ENCODE results near the gene STAC3. TPM values are rescaled to one million over a fixed set of nuclear protein-coding genes. Genes with fewer than 3 reads are reported as not detected.

Gene STAC3
- polyA plus RNA-seq, 4 donors = 2.2 to 8.9 (median 4.1) TPM

GRCh38 chr12:57196956-57197355, 54.0 kb downstream of the STAC3 start:
- DNase-seq (ENCODE audit: low read depth in 4 of 4, low spot score in 3 of 4) = no peak

- DNase-seq (ENCODE audit: low read depth in 4 of 4, low spot score in 3 of 4) = no peak
Observed at GRCh38 chr12:57196439-57196838, 54.5 kb downstream of the STAC3 start.

DNA sequence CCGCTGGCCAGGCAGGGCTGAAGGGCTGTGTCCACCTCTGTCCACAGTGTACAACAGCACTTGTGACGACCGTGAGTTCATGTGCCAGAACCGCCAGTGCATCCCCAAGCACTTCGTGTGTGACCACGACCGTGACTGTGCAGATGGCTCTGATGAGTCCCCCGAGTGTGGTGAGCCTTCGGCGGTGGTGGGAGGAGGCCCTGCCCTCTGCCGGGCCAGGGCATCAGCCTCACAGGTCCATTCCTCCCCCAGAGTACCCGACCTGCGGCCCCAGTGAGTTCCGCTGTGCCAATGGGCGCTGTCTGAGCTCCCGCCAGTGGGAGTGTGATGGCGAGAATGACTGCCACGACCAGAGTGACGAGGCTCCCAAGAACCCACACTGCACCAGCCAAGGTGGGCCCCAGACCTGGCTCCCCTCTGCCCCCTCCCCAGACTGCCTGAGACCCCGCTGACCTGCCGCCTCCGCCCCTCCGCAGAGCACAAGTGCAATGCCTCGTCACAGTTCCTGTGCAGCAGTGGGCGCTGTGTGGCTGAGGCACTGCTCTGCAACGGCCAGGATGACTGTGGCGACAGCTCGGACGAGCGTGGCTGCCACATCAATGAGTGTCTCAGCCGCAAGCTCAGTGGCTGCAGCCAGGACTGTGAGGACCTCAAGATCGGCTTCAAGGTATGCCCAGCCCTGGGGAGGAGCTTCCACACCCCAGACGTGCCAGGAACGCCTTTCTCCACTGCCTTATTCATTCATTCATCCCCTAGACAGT, 55.2 kb downstream of the STAC3 start:
- no peak for DNase-seq (ENCODE audit: low read depth in 4 of 4, low spot score in 3 of 4)

DNA sequence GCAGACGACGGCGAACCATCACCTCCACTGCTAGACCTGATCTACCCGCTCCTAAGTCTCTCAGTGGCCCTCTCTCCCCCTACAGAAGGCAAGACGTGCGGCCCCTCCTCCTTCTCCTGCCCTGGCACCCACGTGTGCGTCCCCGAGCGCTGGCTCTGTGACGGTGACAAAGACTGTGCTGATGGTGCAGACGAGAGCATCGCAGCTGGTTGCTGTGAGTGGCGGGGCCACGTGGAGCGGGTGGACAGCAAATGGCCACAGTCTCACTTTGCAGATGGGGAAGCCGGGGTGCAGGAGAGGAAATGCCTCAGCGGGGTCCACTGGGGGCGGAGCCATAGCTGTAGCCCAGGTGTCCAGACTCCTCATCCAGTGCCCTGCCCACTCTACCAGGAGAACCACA, 55.8 kb downstream of the STAC3 start:
- DNase-seq (ENCODE audit: low read depth in 4 of 4, low spot score in 3 of 4) = no peak

DNA sequence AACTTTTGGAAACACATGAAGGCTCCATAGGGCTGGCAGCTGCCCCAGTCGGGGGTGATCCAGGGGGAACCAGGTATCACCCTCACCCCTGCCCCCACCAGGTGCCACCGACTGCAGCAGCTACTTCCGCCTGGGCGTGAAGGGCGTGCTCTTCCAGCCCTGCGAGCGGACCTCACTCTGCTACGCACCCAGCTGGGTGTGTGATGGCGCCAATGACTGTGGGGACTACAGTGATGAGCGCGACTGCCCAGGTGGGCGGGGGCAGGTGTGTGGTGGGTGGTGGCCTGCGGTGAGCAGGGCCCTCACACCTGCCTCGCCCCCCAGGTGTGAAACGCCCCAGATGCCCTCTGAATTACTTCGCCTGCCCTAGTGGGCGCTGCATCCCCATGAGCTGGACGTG, 56.7 kb downstream of the STAC3 start:
- DNase-seq (ENCODE audit: low read depth in 4 of 4, low spot score in 3 of 4) = no peak

DNA sequence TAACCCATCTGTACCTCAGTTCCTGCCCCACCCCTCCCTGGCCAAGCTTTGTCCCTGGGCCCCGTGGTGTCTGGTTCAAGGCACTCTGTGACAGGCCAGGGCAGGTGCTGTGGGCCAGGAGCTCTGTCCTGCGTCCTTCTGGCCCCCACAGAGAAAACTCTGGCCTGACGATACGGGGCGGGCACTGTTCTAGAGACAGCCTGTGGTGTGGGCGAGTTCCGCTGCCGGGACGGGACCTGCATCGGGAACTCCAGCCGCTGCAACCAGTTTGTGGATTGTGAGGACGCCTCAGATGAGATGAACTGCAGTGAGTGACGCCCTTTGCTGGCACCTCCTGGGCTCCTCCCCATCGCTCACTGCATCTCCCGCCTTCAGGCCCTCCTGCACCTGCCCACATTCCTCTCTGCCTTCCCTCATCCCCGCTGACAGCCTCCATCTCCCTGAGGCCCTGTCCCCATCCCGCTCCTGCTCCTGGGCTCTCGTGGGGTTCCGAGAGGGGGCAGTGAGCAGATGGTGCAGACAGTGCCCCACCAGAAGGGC, 57.2 kb downstream of the STAC3 start:
- DNase-seq (ENCODE audit: low read depth in 4 of 4, low spot score in 3 of 4) = no peak

Other genes starting within 250 kb of the STAC3 start
- gene ZBTB39, start 244.6 kb downstream of the STAC3 start, polyA plus RNA-seq (ENCODE audit: insufficient read length in 4 of 4) = 10 to 100 TPM in 3 of 4 donors, 1 to 10 TPM in 1; 8.9 to 13.8 (median 11.7) TPM
- 1 to 10 TPM in 3 of 4 donors, under 1 TPM in 1; 0.37 to 7.6 (median 2.0) TPM for gene TAC3, start 234.7 kb downstream of the STAC3 start, polyA plus RNA-seq (ENCODE audit: insufficient read length in 4 of 4)
- under 1 TPM in 3 of 4 donors, not detected in 1; 0.11 to 0.20 (median 0.15) TPM for gene MYO1A, start 201.1 kb downstream of the STAC3 start, polyA plus RNA-seq (ENCODE audit: insufficient read length in 4 of 4)
- gene NEMP1, start 172.4 kb downstream of the STAC3 start, polyA plus RNA-seq (ENCODE audit: insufficient read length in 4 of 4) = 10 to 100 TPM; 19.6 to 27.0 (median 25.6) TPM
- 10 to 100 TPM; 40.4 to 54.4 (median 45.4) TPM for gene NAB2, start 162.1 kb downstream of the STAC3 start, polyA plus RNA-seq (ENCODE audit: insufficient read length in 4 of 4)
- gene STAT6, start 139.8 kb downstream of the STAC3 start, polyA plus RNA-seq (ENCODE audit: insufficient read length in 4 of 4) = 100 to 1,000 TPM in 2 of 4 donors, 10 to 100 TPM in 2; 74.8 to 122 (median 98.2) TPM
- 100 to 1,000 TPM in 1 of 4 donors, 10 to 100 TPM in 3; 65.3 to 234 (median 81.0) TPM for gene LRP1, start 122.7 kb downstream of the STAC3 start, polyA plus RNA-seq (ENCODE audit: insufficient read length in 4 of 4)
- gene LRP1-AS, start 103.6 kb downstream of the STAC3 start, polyA plus RNA-seq (ENCODE audit: insufficient read length in 4 of 4) = under 1 TPM in 1 of 4 donors, not detected in 3; 0.53 TPM
- 1 to 10 TPM; 3.2 to 6.5 (median 4.1) TPM for gene NXPH4, start 34.4 kb downstream of the STAC3 start, polyA plus RNA-seq (ENCODE audit: insufficient read length in 4 of 4)
- gene SHMT2, start 21.5 kb downstream of the STAC3 start, polyA plus RNA-seq (ENCODE audit: insufficient read length in 4 of 4) = 10 to 100 TPM; 52.2 to 82.5 (median 70.4) TPM
- 10 to 100 TPM; 65.5 to 99.8 (median 76.4) TPM for gene R3HDM2, start 179.9 kb upstream of the STAC3 start, polyA plus RNA-seq (ENCODE audit: insufficient read length in 4 of 4)
- under 1 TPM; 0.11 to 0.26 (median 0.17) TPM for gene INHBC, start 183.6 kb upstream of the STAC3 start, polyA plus RNA-seq (ENCODE audit: insufficient read length in 4 of 4)
- under 1 TPM; 0.36 to 0.78 (median 0.72) TPM for gene INHBE, start 204.1 kb upstream of the STAC3 start, polyA plus RNA-seq (ENCODE audit: insufficient read length in 4 of 4)
- gene GLI1, start 208.6 kb upstream of the STAC3 start, polyA plus RNA-seq (ENCODE audit: insufficient read length in 4 of 4) = 10 to 100 TPM; 16.2 to 62.3 (median 22.1) TPM
- gene ARHGAP9, start 228.7 kb upstream of the STAC3 start, polyA plus RNA-seq (ENCODE audit: insufficient read length in 4 of 4) = 1 to 10 TPM; 1.9 to 5.5 (median 2.9) TPM
- gene MARS1, start 236.9 kb upstream of the STAC3 start, polyA plus RNA-seq (ENCODE audit: insufficient read length in 4 of 4) = 100 to 1,000 TPM in 3 of 4 donors, 10 to 100 TPM in 1; 94.7 to 164 (median 118) TPM